Psoas muscle (tissue), 8 donors: Measurements from ENCODE around the gene SORCS3. TPM values are rescaled to one million over a fixed set of nuclear protein-coding genes. Genes with fewer than 3 reads are reported as not detected.
"Not testable (repeated sequence)": the region's sequence is repeated elsewhere in the genome, so short reads cannot be mapped to it uniquely, and the experiment has no call there.

Source experiments
- ATAC-seq, 4 donors: fragments of 200-7000 bp; cut with Tn5 transposase; one replicate each; pipeline ENCODE4 v1.9.1; 2020; ENCODE audit warnings: moderate library complexity in 3 of 4, mild to moderate bottlenecking in 2 of 4
- DNase-seq, 2 donors: peaks; one replicate each; pipeline ENCODE4 v3.0.0-alpha.2; 2020
- H3K27ac ChIP-seq: fragments of 200-600 bp; one replicate; pipeline ENCODE4 v1.8.0; 2022
- H3K27me3 ChIP-seq, 3 donors: fragments of 200-600 bp in 1 of 3; one replicate each; pipeline versions ENCODE4 v1.6.1 to v1.8.0; 2013 to 2022; ENCODE audit warnings: low read length in 2 of 3, mild to moderate bottlenecking in 2 of 3, moderate library complexity in 1 of 3; ENCODE audit not compliant: insufficient read depth in 3 of 3
- H3K36me3 ChIP-seq, 2 donors: fragments of 200-600 bp in 1 of 2; one replicate each; pipeline versions ENCODE4 v1.6.1 to v1.8.0; 2013 to 2022; ENCODE audit warnings: low read depth in 1 of 2, mild to moderate bottlenecking in 1 of 2, moderate library complexity in 1 of 2; ENCODE audit not compliant: insufficient read depth in 1 of 2
- H3K4me1 ChIP-seq: fragments of 200-600 bp; one replicate; pipeline ENCODE4 v1.8.0; 2022
- H3K4me3 ChIP-seq: fragments of 200-600 bp; one replicate; pipeline ENCODE4 v1.8.0; 2022; ENCODE audit warnings: mild to moderate bottlenecking
- H3K9me3 ChIP-seq: fragments of 200-600 bp; one replicate; pipeline ENCODE4 v1.8.0; 2022
- CTCF ChIP-seq: fragments of 200-600 bp; IDR thresholded peaks from one replicate; pipeline ENCODE4 v1.8.0; 2022; ENCODE audit warnings: antibody characterized with exemption
- WGBS, 3 donors: extraction: QIAGEN DNeasy Blood & Tissue Kit; methylation state at CpG; one replicate each; pipeline versions ENCODE4 v1.1.6 to v1.1.7; 2013; 5-methylcytosine and 5-hydroxymethylcytosine counted together
- intact Hi-C, 2 donors: fragments of 100-400 bp; cut with DNase I; formaldehyde crosslinking; loops; one replicate each; pipeline versions ENCODE4 v1.11.0 to v1.14.2; 2022
- polyA plus RNA-seq, 3 donors: library from polyadenylated mRNA; stranded (reverse); fragments of 200-250 nt; gene quantifications; one replicate each; pipeline ENCODE4 v1.2.3, GENCODE V29; 2013
- total RNA-seq, 4 donors: library from RNA; stranded (reverse); fragmentation: NEBNext Ultra II Directional in 2 of 4; extraction: Animal tissue kit (Norgen Biotek cat#: 25700) in 2 of 4; gene quantifications; one replicate each; pipeline versions ENCODE4 v1.2.1 to v1.2.4, GENCODE V29; 2021 to 2023
- donor health status: healthy with polysubstance abuse.
- donor health status: DM: no; HTN: no; CAD: no; lungs with moderate emphysema.
- donor health status: Bipolar disorder and iron deficiency.
- donor health status: healthy.
- donor health status: DM: yes; HTN: yes; CAD: no.
- donor health status: DM: no; HTN: no; CAD: no.
- donor health status: DM: no; HTN: no; CAD: no.
- donor health status: DM: yes; HTN: yes; CAD: no.

SORCS3 gene
- total and polyA plus RNA-seq, 7 donors: 0.01 TPM; not detected in 6

DNA sequence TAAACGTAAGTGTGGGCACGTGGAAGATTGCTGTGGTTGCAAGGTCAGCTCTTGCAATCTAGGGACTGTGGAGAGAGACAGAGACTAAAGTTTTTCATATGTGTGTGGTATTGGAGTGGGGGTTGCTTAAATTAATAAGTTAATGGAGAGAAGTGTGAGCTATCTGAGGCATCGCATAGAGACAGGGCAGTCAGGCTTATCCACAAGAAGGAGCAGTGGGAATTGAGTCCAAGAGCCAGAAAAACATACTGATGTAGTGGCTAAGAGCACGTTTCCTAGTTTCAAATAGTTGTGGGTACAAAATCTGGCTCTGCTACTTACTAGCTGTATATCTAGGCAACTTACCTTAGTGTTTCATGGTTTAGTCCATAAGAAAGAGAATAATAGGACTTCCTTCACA, 65.8 kb downstream of the SORCS3 start:
- no peak overlapping the region for H3K4me3 ChIP-seq
- no peak for TF ChIP-seq CTCF
- no peaks in the 10 kb centered on the region for H3K9me3 ChIP-seq
- H3K4me1 ChIP-seq: no peaks in the 10 kb centered on the region
- peaks cover 0 to 3% (median 0%) of the 10 kb centered on the region in 3 donors for H3K27me3 ChIP-seq
- no peak overlapping the region for H3K27ac ChIP-seq
- WGBS, 3 donors: 74 to 80% (median 79%) methylated on average over 4 of the region's 4 CpGs
- intact Hi-C loops: no loop called here
- no peak for DNase-seq
- ATAC-seq: no peak
- no peaks in the 10 kb centered on the region for H3K36me3 ChIP-seq

DNA sequence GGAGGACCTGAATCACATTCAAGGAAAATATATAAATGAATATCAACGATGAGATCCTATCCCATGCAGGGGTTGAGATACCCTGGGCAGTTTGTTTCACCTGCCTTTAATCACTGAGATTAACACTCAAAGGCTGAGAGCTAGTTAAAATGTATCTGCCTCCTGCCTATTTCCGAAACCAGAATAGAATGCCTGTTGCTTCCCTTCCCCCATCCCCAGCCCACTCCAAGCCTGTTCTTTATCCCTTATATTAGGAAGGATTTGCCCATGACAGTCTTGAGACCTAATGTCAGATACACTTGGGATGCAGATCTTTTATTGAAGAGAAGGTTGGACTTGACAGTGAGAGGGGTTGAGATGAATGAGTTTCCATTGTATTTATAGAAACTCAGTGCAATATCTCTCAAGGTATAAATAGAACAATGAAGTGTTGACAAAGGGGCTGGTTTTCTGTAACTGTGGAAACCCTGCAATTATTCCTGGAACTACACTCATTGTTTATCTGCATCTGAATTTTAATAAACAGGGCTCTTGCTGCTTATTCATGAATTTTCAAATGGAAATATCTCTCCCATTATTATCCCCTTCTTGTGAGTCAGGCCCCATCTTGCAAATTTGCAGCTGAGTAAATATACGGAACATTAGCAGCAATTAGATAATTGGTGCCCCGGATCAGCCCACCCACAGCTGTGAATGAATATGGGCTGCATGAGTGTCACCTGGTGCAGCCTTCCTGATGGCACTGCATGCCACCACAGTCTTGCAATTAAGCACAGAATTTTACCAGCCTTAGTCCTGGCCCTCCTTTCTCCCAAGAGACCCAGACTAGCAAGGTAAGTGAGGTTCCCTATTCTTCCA, 66.7 kb downstream of the SORCS3 start:
- WGBS, 3 donors: 47 to 55% (median 51%) methylated on average over 4 of the region's 4 CpGs
- no peak overlapping the region for H3K27ac ChIP-seq
- no peak overlapping the region for H3K4me3 ChIP-seq
- no peaks in the 10 kb centered on the region for H3K9me3 ChIP-seq
- no peaks in the 10 kb centered on the region for H3K4me1 ChIP-seq
- intact Hi-C loops: no loop called here
- H3K27me3 ChIP-seq: peaks cover 0 to 3% (median 0%) of the 10 kb centered on the region in 3 donors
- DNase-seq: no peak
- H3K36me3 ChIP-seq: no peaks in the 10 kb centered on the region
- TF ChIP-seq CTCF: no peak
- ATAC-seq: no peak

DNA sequence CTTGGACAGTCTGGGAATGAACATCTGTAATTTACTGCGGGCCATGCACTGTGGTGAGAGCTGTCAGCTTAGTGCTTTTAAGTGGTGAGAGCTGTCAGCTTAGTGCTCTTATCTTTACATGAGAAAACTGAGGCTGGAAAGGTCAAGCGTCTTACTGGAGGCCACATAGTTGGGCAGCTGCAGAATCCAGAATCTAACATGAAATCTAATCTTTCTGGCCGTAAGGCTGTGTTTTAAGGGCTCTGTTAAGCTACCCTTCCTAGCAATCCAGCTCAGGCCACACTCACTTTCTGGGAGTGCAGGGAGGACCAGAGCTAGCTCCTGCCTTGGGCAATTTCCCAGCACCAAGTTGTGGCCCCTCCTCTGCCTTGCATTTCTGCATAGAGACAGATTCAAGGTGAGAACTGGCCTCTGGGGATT, 70.2 kb downstream of the SORCS3 start:
- Histone ChIP-seq H3K36me3 (no peaks in the 10 kb centered on the region), H3K27me3 (peaks cover 0 to 3% (median 0%) of the 10 kb centered on the region in 3 donors), H3K4me3 (no peak overlapping the region), H3K4me1 (no peaks in the 10 kb centered on the region), H3K9me3 (no peaks in the 10 kb centered on the region), H3K27ac (no peak overlapping the region)
- 23 to 25% (median 23%) methylated on average over 3 of the region's 3 CpGs for WGBS, 3 donors
- ATAC-seq (no peak), DNase-seq (no peak)
- TF ChIP-seq CTCF: no peak
- intact Hi-C loops: no loop called here

- H3K4me1 ChIP-seq, intact Hi-C loops, H3K27ac ChIP-seq, H3K9me3 ChIP-seq, H3K36me3 ChIP-seq, H3K4me3 ChIP-seq, ATAC-seq, DNase-seq, H3K27me3 ChIP-seq: not testable (repeated sequence)
- WGBS, 3 donors: 64 to 75% (median 65%) methylated on average over 2 of the region's 2 CpGs
Measured at GRCh38 chr10:104730593-104730992, 89.5 kb downstream of the SORCS3 start.

GRCh38 chr10:104731192-104731591, 90.1 kb downstream of the SORCS3 start:
- Histone ChIP-seq H3K9me3 (no peaks in the 10 kb centered on the region), H3K27me3 (peaks cover 0 to 6% (median 5%) of the 10 kb centered on the region in 3 donors), H3K36me3 (no peaks in the 10 kb centered on the region), H3K4me1 (no peaks in the 10 kb centered on the region), H3K4me3 (no peak overlapping the region), H3K27ac (no peak overlapping the region)
- DNase-seq (no peak), ATAC-seq (no peak)
- intact Hi-C loops: no loop called here
- WGBS, 3 donors: 61 to 80% (median 74%) methylated on average over 3 of the region's 3 CpGs
- no peak for TF ChIP-seq CTCF
